Peyer's patch (tissue), 4 donors: ENCODE data around the gene SWAP70. TPM values are rescaled to one million over a fixed set of nuclear protein-coding genes. Genes with fewer than 3 reads are reported as not detected.
A peak's percentile ranks its signal among the peaks of the same experiment; 100 is the strongest.
"Not testable (repeated sequence)": the region's sequence is repeated elsewhere in the genome, so short reads cannot be mapped to it uniquely, and the experiment has no call there.

Source experiments
- DNase-seq, 3 donors: peaks; one replicate each; pipeline ENCODE4 v3.0.0-alpha.2; 2017 to 2019
- H3K27ac ChIP-seq, 4 donors: fragments of 200-600 bp; sonication (generic); one replicate each; pipeline ENCODE4 v1.5.1; 2016 to 2019
- H3K27me3 ChIP-seq, 2 donors: fragments of 200-600 bp; sonication (generic); one replicate each; pipeline ENCODE4 v1.5.1; 2019
- H3K36me3 ChIP-seq, 3 donors: fragments of 200-600 bp; sonication (generic); one replicate each; pipeline ENCODE4 v1.5.1; 2016 to 2019
- H3K4me1 ChIP-seq, 4 donors: fragments of 200-600 bp; sonication (generic); one replicate each; pipeline ENCODE4 v1.5.1; 2016 to 2019
- H3K4me3 ChIP-seq, 4 donors: fragments of 200-600 bp; sonication (generic); 1 replicate in 3 of 4; 2 replicates in 1 of 4; pipeline ENCODE4 v1.5.1; 2016 to 2019; ENCODE audit warnings: mild to moderate bottlenecking in 1 of 4
- H3K9me3 ChIP-seq, 4 donors: fragments of 200-600 bp; sonication (generic); one replicate each; pipeline ENCODE4 v1.5.1; 2016 to 2019; ENCODE audit warnings: mild to moderate bottlenecking in 1 of 4
- POLR2A ChIP-seq, 2 donors: fragments of 450-650 bp; IDR thresholded peaks; one replicate each; pipeline ENCODE4 v1.5.1; 2017; ENCODE audit warnings: antibody characterized with exemption in 2 of 2, mild to moderate bottlenecking in 2 of 2, moderate library complexity in 2 of 2
- total RNA-seq, 4 donors: library from RNA; depleted of rRNA; stranded (reverse); fragments of >200 nt; gene quantifications; one replicate each; pipeline ENCODE4 v1.1.0, GENCODE V29; 2016
- TF ChIP-seq, protein P1 (sequence below), 6 experiments: fragments of 450-650 bp in 4 of 6; fragments of 200-600 bp in 2 of 6; sonication (generic) in 1 of 6; IDR thresholded peaks; one replicate each; pipeline ENCODE4 v1.5.1; 2017 to 2019; ENCODE audit warnings: antibody characterized with exemption in 6 of 6, mild to moderate bottlenecking in 3 of 6, moderate library complexity in 1 of 6

Gene SWAP70
- total RNA-seq, 4 donors from 2014 or later: 16.8 to 62.7 (median 26.1) TPM

- Histone ChIP-seq H3K36me3 (peaks cover 0 to 4% (median 0%) of the 10 kb centered on the region in 3 donors), H3K27me3 (no peaks in the 10 kb centered on the region), H3K4me3 (no peak overlapping the region), H3K4me1 (peaks cover 0 to 5% (median 0%) of the 10 kb centered on the region in 4 donors), H3K27ac (peak overlapping the region in 2 of 4 donors; percentile 30 to 66), H3K9me3 (no peaks in the 10 kb centered on the region)
- TF ChIP-seq, protein P1, sequence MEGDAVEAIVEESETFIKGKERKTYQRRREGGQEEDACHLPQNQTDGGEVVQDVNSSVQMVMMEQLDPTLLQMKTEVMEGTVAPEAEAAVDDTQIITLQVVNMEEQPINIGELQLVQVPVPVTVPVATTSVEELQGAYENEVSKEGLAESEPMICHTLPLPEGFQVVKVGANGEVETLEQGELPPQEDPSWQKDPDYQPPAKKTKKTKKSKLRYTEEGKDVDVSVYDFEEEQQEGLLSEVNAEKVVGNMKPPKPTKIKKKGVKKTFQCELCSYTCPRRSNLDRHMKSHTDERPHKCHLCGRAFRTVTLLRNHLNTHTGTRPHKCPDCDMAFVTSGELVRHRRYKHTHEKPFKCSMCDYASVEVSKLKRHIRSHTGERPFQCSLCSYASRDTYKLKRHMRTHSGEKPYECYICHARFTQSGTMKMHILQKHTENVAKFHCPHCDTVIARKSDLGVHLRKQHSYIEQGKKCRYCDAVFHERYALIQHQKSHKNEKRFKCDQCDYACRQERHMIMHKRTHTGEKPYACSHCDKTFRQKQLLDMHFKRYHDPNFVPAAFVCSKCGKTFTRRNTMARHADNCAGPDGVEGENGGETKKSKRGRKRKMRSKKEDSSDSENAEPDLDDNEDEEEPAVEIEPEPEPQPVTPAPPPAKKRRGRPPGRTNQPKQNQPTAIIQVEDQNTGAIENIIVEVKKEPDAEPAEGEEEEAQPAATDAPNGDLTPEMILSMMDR (IDR thresholded peaks at IDR 0.05): no peak
- TF ChIP-seq POLR2A (IDR thresholded peaks at IDR 0.05): no peak
- peak in 1 of 3 donors; percentile 44 for DNase-seq
Measured at GRCh38 chr11:9703280-9703679, 39.4 kb downstream of the SWAP70 start.

DNA sequence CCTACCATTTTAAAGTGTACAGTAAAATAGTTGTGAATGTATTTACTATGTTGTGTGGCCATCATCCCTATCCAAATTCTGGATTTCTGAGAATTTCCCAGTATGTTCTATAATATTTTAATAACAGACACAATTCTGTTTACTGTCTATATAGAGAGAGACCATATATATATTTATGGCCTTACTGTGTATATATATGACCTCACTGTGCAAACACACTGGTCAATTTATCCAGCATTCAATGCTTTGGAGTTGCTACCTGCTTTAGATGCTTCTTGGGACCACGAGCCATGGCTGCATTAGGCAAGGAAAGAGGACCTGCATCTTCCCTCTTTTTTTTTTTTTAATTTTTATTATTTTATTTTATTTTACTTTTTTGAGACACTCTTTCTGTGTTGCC, 40.2 kb downstream of the SWAP70 start:
- Histone ChIP-seq H3K27ac (peak overlapping the region in 2 of 4 donors; percentile 30 to 66), H3K36me3 (peaks cover 0 to 4% (median 0%) of the 10 kb centered on the region in 3 donors), H3K4me3 (no peak overlapping the region), H3K27me3 (no peaks in the 10 kb centered on the region), H3K9me3 (no peaks in the 10 kb centered on the region), H3K4me1 (peaks cover 0 to 5% (median 0%) of the 10 kb centered on the region in 4 donors)
- TF ChIP-seq, protein P1 (IDR thresholded peaks at IDR 0.05): no peak
- no peak for TF ChIP-seq POLR2A (IDR thresholded peaks at IDR 0.05)
- DNase-seq: no peak

DNA sequence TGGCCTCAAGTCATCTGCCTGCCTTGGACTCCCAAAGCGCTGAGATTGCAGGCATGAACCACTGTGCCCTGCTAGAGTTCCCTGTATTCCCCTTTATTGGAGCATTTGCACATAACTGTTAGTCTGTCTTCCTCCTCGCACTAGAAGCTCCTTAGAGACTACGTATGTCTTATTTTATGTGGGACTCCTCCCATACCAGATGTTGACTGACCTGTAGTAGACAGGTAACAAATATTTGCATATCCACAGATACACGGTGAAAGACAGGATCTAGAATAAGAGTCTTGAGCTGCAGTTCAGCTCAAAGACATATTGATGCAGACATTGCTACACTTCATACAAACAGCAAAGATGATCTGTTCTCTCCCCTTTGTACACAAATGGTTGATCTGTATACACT, 40.7 kb downstream of the SWAP70 start:
- Histone ChIP-seq H3K36me3 (peaks cover 0 to 4% (median 0%) of the 10 kb centered on the region in 3 donors), H3K9me3 (no peaks in the 10 kb centered on the region), H3K27me3 (no peaks in the 10 kb centered on the region), H3K27ac (peak overlapping the region in 1 of 4 donors; percentile 66), H3K4me1 (peaks cover 0 to 5% (median 0%) of the 10 kb centered on the region in 4 donors), H3K4me3 (no peak overlapping the region)
- no peak for DNase-seq
- TF ChIP-seq, protein P1 (IDR thresholded peaks at IDR 0.05): no peak
- TF ChIP-seq POLR2A (IDR thresholded peaks at IDR 0.05): no peak

DNA sequence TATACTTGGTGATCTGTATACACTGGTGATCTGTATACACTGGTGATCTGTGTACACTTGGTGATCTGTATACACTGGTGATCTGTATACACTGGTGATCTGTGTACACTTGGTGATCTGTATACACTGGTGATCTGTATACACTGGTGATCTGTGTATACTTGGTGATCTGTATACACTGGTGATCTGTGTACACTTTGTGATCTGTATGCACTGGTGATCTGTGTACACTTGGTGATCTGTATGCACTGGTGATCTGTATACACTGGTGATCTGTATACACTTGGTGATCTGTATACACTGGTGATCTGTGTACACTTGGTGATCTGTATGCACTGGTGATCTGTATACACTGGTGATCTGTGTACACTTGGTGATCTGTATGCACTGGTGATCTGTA, 41.5 kb downstream of the SWAP70 start:
- not testable (repeated sequence) for H3K27me3 ChIP-seq, H3K4me1 ChIP-seq, H3K9me3 ChIP-seq, H3K4me3 ChIP-seq, DNase-seq, H3K27ac ChIP-seq, H3K36me3 ChIP-seq

DNA sequence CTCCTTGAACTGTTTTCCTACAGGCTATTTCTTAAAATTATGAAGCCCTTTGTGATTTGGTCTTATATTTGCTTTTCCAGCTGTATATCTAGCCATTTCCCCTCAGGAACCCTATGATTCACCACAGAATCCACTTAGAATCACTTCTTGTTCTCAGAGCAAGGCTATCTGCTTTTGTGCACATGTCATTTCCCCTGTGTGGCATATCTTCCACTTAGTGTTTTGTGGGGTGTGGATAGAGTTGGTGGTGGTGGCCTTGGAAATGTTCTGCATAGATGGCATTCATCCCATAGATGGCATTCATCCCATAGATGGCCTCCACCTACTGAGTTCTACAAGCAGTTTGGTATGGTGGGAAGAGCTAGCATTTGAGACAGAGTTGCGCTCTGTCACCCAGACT, 44.7 kb downstream of the SWAP70 start:
- peaks cover 0 to 4% (median 0%) of the 10 kb centered on the region in 3 donors for H3K36me3 ChIP-seq
- H3K4me1 ChIP-seq: peaks cover 0 to under 1% (median 0%) of the 10 kb centered on the region in 4 donors
- no peak for TF ChIP-seq POLR2A (IDR thresholded peaks at IDR 0.05)
- TF ChIP-seq, protein P1 (IDR thresholded peaks at IDR 0.05): no peak
- H3K27ac ChIP-seq: peak overlapping the region in 1 of 4 donors; percentile 11
- no peaks in the 10 kb centered on the region for H3K9me3 ChIP-seq
- DNase-seq: no peak
- no peak overlapping the region for H3K4me3 ChIP-seq
- no peaks in the 10 kb centered on the region for H3K27me3 ChIP-seq

DNA sequence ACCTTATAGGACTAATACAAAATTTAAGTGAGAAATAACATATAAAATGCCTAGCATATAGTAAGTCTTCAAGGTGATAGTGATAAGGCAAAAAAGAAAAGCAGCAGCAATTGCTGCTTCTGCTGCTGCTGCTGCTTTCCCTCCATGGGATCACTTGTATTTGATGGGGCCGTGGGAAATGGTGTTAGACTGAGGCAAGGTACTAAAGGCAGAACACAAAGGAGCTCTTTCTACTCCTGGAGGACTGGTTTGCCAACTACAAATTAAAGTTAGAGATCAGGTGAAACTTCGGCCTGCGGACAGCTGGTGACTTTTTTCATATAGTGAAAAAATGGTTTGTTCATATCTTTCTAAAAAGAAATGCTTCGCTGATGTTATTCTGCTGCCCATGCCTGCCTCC, 46.3 kb downstream of the SWAP70 start:
- DNase-seq: no peak
- no peaks in the 10 kb centered on the region for H3K9me3 ChIP-seq
- H3K4me3 ChIP-seq: no peak overlapping the region
- H3K36me3 ChIP-seq: no peaks in the 10 kb centered on the region
- H3K27me3 ChIP-seq: no peaks in the 10 kb centered on the region
- no peaks in the 10 kb centered on the region for H3K4me1 ChIP-seq
- TF ChIP-seq POLR2A (IDR thresholded peaks at IDR 0.05): no peak
- TF ChIP-seq, protein P1 (IDR thresholded peaks at IDR 0.05): no peak
- H3K27ac ChIP-seq: no peak overlapping the region
